Ureter (tissue), 1 donor: Measurements from ENCODE around the gene ABHD3. TPM values are rescaled to one million over a fixed set of nuclear protein-coding genes. Genes with fewer than 3 reads are reported as not detected.
"Not testable (repeated sequence)": the region's sequence is repeated elsewhere in the genome, so short reads cannot be mapped to it uniquely, and the experiment has no call there.

Source experiments
- DNase-seq: peaks from one replicate; pipeline ENCODE4 v3.0.0-alpha.2; 2020; ENCODE audit warnings: low spot score
- total RNA-seq: library from RNA; stranded (reverse); gene quantifications from one replicate; pipeline ENCODE4 v1.2.4, GENCODE V29; 2023
- donor health status: DM: yes; HTN: yes; CAD: no.

The ABHD3 gene, protein sequence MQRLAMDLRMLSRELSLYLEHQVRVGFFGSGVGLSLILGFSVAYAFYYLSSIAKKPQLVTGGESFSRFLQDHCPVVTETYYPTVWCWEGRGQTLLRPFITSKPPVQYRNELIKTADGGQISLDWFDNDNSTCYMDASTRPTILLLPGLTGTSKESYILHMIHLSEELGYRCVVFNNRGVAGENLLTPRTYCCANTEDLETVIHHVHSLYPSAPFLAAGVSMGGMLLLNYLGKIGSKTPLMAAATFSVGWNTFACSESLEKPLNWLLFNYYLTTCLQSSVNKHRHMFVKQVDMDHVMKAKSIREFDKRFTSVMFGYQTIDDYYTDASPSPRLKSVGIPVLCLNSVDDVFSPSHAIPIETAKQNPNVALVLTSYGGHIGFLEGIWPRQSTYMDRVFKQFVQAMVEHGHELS
- total RNA-seq, result 16.5 TPM

DNA sequence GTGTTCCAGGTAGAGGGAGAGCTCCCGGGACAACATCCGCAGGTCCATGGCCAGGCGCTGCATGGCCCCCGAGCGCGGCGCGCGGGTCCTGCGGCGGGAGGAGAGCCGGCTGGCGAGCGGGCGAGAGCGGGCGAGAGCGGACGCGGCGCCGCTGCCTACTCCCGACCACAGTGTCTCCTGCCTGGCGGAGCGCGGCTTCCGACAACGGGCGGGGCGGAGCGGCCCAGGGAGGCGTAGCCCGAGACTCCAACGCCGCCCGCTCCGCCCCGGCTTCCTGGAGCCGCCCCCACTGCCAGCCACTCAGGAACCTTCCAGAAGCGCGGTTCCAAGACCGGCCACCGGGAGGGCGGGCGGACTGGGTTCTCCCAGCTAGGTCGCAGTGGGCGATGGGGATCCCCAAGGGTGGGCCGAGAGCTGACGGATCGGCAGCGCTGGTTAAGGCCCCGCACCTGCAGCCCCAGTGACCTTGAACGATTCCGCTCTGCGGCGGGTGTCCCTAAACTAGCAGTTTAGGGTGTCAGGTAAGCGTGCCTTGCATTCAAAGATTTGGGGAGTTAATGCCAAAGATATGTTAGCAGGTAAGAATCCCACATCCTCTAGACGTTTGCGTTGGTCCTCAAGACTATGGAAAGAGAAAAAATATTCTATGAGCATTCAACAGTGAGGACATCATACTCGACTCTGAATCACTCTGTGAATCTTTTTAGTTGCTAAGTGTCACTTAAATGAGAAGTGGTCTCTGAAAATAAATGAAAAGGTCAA is at the start of gene ABHD3:
TSS of gene ABHD3 (minus strand) at position 172 of the 762 bp plus-strand sequence. CDS start at position 63, 109 bp downstream.
- peak; percentile 94 for DNase-seq

DNA sequence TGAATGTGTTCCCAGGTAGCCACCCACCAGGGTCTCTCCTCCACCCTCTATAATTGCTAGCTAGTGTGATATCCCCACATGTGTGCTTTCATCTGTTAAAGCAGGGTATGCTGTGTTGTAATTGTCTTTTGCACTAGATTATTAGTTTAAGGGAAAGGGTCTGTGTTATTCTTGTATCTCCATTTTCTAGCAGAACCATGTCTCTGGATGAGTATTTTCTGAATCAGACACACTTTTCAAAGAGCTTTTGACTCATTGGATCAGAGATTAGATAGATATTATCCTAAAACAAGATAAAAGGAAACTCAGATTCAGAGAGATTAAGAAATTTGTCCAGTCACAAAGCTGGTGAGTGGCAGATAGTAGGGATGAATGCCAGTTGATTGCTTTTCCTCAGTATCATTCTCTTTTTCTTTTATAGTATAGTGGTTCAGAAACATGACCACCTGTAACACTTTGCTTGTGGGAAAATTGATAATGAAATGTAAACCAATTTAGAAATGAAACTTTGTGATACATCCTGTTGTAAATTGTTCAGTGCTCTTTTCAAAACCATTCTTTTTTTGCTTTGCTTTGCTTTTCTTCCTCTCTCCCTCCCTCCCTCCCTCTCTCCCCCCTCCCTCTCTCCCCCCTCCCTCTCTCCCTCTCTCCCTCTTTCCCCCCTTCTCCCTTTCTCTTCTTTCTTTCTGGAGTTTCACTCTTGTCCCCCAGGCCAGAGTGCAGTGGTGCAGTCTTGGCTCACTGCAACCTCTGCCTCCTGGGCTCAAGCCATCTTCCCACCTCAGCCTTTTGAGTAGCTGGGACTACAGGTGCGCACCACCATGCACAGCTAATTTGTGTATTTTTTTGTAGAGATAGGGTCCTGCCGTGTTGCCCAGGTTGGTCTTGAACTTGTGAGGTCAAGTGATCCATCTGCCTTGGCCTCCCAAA is 43.5 kb upstream of the ABHD3 start:
- no peak for DNase-seq

DNA sequence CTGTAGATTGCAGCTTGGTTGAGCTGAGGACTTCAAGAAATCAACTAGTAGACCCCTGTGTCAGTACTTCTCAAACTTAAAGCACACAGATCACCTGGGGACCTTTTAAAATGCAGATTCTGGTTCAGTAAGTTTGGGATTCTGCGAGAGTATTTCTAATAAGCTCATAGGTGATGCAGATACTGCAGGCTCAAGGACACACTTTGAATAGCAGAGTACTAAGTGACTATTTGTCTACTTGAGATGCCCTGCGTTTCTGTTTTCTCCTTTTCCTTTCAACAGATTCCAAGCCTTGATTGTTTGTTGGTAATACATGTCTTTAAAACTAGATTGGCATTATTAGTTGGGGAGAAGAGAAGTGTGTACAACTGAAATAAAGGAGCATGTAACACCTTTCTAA is 42.7 kb upstream of the ABHD3 start:
- no peak for DNase-seq

DNA sequence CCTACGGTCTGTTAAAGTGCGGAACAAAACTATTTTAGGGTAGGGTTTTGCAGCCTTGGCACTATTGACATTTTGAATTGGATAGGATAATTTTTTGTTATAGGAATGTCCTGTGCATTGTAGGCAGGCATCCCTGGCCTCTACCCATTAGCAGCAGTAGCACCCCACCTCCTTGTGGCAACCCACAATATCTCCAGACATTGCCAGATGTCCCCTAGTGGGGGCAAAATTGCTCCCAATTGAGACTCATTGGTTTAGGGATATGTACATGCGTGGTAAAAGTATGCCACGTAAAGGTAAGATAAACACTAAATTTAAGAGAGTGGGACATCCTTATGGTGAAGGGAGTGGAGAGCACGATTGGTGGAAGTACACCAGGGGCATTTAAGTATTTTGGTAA is 40.7 kb upstream of the ABHD3 start:
- DNase-seq, result no peak

DNA sequence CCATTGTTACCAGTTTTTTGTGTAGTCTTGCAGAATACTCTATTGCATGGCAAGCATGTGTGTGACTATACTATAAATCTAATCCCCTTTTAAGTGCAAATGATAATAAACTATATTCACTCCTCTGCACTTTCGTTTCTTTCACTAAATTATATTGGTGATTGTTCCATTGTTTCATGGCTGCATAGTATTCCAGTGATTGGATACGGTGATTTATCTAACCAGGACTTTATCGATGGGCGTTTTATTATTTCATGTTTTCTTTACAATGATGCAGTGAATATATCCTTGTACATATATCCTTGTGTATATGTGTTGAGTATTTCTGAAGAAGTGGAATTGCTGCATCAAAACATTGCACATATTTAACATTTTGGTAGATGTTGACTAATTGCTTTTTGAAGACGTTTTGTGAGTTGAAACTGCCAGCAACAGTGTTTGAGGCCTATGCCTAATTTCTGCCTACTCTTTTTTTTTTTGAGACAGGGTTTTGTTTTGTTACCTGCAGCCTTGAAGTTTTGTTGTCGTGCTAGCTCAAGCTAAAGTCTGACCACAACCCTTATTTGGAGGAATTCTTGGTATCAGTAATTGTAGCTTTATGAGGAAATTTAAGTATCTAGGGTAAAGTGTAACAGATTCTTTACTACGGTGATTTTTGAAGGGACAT is 38.7 kb upstream of the ABHD3 start:
- DNase-seq, result no peak

DNA sequence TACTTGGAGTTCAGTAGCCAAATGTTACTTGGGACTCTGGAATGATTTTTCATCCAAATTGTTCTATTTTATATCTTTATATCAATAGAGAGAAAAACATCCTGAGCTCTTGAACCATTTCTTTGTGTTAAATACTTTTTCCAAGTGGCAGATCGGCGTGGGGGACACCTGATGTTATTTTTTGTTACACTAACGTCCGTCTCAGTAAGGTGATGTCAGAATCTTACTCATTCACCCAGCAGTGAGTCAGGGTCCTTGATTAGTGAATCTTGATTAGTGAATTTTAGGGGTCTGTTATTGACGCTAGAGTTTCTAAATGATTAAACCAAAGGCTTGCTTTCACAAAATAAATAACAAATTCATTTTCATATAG is 37.7 kb upstream of the ABHD3 start:
- DNase-seq, result no peak

DNA sequence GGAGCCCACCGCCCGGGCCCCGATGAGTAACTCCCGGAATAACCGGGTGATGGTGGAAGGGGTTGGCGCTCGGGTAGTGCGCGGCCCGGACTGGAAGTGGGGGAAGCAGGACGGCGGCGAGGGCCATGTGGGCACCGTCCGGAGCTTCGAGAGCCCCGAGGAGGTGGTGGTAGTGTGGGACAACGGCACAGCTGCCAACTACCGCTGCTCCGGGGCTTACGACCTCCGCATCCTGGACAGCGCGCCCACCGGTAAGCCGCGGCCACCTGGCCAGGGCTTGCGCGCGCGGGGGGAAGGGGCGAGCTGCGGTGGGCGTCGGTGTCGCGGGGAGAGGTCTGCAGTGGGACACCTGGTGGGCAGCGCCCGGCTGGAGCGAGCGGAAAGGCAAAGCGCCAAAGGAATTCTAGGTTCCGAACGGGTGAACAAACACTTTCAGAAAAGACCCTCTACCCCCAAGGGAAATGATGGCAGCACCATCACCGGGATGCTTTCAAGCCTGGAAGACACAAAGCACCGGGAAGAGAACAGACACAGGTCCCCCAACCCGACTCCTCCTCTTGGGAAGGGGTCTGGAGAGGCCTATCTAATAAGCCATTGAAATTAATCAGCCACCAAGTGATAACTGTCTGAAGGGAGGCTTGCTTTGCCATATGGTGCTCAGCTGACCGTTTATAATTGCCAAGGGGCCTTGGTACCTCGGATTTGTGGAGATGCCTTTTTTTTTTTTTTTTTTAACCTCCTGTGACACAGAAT is 37.2 kb upstream of the ABHD3 start:
- no peak for DNase-seq

DNA sequence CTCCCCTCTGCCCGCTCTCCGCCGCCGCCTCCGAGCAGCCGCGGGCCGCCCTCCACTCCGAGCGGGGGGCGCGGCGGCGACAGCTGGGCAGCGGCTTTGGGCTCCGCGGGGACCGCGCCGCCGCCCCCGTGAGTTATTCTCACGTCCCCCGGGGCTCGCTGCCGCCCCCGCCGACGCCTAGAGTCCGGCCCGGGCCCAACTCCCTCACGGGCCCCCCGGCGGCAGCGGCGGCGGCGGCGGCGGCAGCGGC is 36.7 kb upstream of the ABHD3 start:
- DNase-seq, result no peak

DNA sequence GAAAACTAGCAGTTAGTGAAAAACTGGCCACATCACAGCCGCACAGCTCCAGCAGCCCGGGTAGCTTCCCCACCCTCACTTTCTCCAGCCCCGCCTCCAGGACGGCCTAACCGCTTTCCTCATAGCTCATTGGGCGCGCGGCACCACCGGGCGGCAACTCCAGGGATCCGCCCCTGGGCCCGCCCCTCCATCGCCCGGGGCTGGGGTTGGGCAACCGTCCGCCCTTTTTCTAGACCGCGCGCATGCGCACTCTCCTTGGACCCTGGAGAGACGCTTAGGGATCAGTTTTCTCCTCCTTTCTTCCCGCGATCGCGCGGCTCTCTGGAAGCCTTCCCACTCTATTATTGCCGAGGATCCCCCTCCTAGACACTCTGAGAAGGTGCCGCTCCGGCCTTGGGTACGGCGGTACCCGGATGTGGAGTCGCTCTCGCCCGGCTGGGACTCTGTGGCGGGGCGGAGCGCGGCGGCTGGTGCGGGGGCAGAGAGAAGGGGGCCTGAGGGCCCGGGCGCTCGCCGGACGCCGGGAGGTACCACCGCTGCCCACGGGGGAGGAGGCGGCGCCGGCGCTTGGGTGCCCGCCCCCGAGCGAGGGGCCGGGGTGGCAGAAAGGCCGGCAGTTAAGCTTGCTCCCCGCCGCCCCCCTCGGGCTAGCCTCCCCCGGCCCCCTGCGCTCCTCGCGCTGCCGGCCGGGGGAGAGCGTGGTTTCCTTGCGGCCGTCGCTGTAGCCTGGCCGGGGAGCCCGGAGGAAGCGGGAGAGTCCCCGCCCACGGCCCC is 36.2 kb upstream of the ABHD3 start, which contains the start of gene MIB1:
TSS of gene MIB1 (plus strand) at position 255 of the 774 bp plus-strand sequence. CDS start 792 bp downstream, outside the sequence.
- peak; percentile 99 for DNase-seq

DNA sequence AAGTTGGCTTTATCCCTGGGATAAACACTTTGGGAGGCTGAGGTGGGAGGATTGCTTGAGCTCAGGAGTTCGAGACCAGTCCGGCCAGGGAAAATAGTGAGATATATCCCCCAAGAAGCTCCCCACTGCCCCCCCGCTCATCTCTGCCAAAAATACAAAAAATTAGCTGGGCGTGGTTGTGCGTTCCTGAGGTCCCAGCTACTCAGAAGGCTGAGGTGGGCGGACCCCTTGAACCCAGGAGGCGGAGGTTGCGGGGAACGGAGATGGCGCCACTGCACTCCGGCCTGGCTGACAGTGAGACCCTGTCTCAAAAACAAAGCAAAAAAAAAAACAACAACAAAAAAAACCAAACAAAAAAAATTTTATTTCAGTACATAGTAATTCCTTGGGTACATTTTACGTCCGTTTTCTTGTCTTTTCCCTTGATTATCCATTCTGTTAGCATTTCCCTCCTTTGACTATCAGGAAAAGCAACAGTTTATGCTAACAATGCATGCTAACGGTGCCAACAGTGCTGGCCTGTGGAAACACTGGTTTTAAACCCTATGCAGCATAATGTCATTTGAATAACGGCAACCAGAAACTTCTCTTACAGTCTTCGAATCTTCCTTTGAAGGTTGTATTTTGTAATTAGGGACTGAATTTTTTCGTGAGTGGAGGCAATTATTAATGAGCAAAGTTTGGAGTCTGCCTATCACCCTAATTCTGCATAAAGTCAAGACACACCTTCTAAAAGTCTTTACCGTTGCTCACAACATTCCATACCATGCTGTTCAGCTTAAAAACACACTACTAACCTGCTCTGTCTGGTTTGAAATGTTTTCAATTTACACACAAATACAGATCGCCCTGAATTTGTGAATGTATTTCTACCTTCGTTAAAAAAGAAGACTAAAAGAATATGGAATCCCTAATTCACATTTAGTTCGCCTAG is 35.3 kb upstream of the ABHD3 start:
- no peak for DNase-seq

DNA sequence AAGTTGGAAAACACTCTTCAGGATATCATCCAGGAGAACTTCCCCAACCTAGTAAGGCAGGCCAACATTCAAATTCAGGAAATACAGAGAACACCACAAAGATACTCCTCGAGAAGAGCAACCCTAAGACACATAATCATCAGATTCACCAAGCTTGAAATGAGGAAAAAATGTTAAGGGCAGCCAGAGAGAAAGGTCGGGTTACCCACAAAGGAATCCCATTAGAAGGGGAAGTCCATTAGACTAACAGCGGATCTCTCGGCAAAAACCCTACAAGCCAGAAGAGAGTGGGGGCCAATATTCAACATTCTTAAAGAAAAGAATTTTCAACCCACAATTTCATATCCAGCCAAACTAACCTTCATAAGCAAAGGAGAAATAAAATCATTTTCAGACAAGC is 32.4 kb upstream of the ABHD3 start:
- not testable (repeated sequence) for DNase-seq

DNA sequence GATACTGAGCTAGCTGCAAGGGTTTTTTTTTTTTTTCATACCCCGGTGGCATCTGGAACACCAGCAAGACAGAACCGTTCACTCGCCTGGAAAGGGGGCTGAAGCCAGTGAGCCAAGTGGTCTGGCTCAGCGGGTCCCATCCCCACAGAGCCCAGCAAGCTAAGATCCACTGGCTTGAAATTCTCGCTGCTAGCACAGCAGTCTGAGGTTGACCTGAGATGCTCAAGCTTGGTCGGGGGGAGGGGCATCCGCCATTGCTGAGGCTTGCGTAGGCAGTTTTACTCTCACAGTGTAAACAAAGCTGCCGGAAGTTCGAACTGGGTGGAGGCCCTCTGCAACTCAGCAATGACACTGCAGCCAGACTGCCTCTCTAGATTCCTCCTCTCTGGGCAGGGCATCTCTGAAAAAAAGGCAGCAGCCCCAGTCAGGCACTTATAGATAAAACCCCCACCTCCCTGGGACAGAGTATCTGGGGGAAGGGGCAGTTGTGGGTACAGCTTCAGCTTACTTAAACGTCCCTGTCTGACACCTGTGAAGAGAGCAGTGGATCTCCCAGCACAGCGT is 31.0 kb upstream of the ABHD3 start:
- DNase-seq, result no peak

DNA sequence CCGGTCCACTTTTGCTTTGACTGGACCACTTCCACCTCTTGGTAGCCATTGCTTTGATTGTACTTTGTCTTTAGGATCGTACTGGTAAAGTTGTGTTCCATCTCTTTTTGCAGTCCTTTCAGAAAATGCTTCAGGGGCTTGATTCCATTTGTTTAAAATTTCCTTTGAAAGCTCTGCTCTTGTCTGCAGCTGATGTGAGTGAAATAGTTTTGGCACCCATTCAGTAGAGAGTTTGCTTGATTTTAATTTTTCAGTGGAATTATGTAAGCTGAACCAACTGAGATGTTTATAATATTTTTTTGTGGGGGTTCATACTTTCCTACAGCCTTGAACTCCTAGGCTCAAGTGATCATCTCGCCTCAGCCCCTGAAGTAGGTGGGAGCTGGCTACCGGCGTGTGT is 28.4 kb upstream of the ABHD3 start:
- DNase-seq, result no peak

DNA sequence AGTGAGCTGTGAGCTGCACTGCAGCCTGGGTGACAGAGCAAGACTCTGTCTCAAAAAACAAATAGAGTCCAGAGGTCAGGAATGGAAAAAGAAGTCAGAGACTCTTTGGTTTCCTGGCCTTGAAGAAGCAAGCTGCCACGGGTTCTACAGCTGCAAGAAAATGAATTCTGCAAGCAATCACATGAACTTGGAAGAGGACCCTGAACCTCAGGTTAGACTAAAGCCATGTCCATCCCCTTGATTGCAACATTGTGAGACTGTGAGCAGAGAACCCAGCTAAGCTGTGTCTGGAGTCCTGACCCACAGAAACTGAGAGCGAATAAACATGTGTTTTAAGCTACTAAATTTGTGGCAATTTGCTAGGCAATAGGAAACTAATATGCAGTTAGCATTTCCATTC is 23.1 kb upstream of the ABHD3 start:
- DNase-seq, result no peak

DNA sequence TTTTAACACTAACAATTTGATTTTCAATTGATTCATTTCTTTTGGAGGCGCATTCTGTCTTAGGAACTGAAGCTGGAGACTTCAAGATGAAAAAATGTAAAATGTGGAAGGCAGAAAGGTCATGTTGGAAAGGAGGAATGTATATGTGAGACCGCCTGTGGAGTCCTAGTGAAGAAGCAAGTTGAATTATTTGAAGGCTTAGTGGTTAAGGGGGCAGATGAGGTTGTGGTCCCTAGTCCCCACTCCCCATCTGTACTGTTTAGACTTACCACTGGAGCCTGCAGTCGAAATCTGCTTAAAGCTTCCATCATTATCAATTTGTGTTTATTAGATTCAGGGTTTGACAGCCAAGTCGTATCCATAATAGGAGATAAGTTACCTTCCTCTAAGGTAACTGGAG is 20.6 kb upstream of the ABHD3 start:
- DNase-seq, result no peak

DNA sequence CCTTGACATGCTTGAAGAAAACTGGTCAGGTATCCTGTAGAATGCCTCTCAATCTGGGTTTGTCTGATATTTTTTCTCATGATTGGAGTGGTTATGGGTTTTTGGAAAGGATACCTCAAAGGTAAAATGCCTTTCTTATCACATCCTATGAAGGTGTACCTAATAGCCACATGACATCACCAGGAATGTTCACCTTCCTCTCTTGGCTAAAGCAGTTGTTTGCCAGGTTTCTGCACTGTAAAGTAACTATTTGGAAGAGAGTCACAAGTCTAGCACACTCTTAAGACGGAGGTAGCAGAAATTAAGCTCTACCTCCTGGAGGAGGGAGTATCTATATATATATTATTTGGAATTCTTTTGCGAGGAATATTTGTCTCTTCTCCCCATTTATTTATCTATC is 18.1 kb upstream of the ABHD3 start:
- DNase-seq, result no peak

DNA sequence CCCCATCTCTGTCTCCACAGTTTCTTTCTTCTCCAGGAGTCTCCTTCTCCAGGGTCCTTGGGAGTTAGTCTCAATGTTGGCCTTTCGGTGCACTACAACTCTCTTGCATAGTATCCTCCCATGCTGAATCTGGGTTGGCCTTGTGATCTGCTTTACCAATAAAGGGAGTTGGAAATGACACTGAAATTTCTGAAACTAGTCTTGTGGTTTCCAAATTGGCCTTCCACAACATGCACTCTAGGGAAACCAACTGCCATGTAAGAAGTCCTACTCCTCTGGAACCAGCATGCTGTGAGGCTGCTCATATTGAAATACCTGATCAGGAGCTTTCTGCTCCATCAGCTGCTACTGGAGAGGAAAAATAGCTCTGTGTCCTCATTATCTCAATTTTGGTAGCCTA is 9.9 kb upstream of the ABHD3 start:
- DNase-seq, result no peak

DNA sequence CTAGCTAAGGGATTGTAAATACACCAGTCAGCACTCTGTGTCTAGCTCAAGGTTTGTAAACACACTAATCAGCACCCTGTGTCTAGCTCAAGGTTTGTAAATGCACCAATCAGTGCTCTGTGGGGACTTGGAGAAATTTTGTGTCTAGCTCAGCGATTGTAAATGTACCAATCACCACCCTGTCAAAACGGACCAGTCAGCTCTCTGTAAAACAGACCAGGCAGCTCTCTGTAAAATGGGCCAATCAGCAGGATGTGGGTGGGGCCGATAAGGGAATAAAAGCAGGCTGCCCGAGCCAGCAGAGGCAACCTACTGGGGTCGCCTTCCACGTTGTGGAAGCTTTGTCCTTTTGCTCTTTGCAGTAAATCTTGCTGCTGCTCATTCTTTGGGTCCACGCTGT is 2.6 kb upstream of the ABHD3 start:
- peak; percentile 15 for DNase-seq

DNA sequence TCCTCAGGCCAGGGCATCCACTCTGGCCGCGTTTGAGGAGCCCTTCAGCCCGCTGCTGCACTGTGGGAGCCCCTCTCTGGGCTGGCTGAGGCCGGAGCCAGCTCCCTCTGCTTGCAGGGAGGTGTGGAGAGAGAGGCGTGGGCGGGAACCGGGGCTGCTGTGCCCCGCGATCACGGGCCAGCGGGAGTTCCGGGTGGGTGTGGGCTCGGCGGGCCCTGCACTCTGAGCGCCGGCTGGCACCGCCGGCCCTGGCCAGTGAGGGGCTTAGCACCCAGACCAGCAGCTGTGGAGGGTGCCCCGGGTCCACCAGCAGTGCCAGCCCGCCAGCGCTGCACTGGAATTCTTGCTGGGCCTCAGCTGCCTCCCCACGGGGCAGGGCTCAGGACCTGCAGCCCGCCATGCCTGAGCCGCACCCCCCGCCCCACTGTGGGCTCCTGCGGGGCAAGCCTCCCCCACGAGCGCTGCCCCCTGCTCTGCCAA is 1.9 kb upstream of the ABHD3 start:
- DNase-seq, result peak; percentile 32
